HCT116 (cell line): ENCODE measurements around the gene RAPSN. TPM values are rescaled to one million over a fixed set of nuclear protein-coding genes. Genes with fewer than 3 reads are reported as not detected.

Experiments used
- ATAC-seq: fragments of 200-7000 bp; cut with Tn5 transposase; 2 replicates; pipeline ENCODE4 v1.9.1; 2020; ENCODE audit warnings: mild to moderate bottlenecking, moderate library complexity
- BruUV-seq: library from RNA; stranded (reverse); fragments of 400-500 nt; replicated peaks from 2 replicates; lab custom pipeline; 2021; lab: Mats Ljungman, UMichigan
- CTCF ChIA-PET: fragments of 300-600 bp; sonication (Branson Sonifier 250); formaldehyde crosslinking; loops from one replicate; lab custom pipeline; 2021; ENCODE audit warnings: antibody characterized with exemption; lab: Charles Lee
- POLR2A ChIA-PET: fragments of 300-600, 350-600 bp; sonication (Branson Sonifier 250); formaldehyde crosslinking; loops from one replicate; lab custom pipeline; 2021; ENCODE audit warnings: antibody characterized with exemption; lab: Charles Lee
- RAD21 ChIA-PET, 2 experiments: fragments of 300-600 bp; sonication (Branson Sonifier 250); formaldehyde crosslinking; loops; one replicate each; lab custom pipeline; 2023; ENCODE audit warnings: low total read pairs in 2 of 2; ENCODE audit not compliant: uncharacterized antibody in 2 of 2, unreplicated experiment in 2 of 2, low non-redundant PET in 1 of 2; lab: Charles Lee
- DNase-seq: peaks from one replicate; pipeline ENCODE4 v3.0.0-alpha.2; 2010; ENCODE audit warnings: low read depth, low spot score
- H2AFZ ChIP-seq: fragments of 200-600 bp; shearing (Covaris generic), sonication (generic); 2 replicates; pipeline ENCODE4 v1.6.1; 2017; ENCODE audit warnings: low read depth, mixed run types, mixed read lengths, antibody characterized with exemption, low read length; ENCODE audit not compliant: poor library complexity, severe bottlenecking
- H3K27ac ChIP-seq: 2 replicates; pipeline ENCODE4 v1.5.1; 2012; ENCODE audit warnings: low read depth, low read length
- H3K27me3 ChIP-seq: fragments of 200-600 bp; sonication (generic); 2 replicates; pipeline ENCODE4 v1.6.1; 2016; ENCODE audit warnings: mixed run types, low read length, mixed read lengths; ENCODE audit not compliant: insufficient read depth
- H3K36me3 ChIP-seq, 2 experiments: fragments of 200-500 bp in 1 of 2; fragments of 200-600 bp in 1 of 2; sonication (Bioruptor generic) in 1 of 2; sonication (generic) in 1 of 2; 2 replicates each; pipeline versions ENCODE4 v1.5.1 to v1.6.1; 2014 to 2016; ENCODE audit warnings: low read length in 2 of 2, inconsistent platforms in 1 of 2, mixed read lengths in 1 of 2, mixed run types in 1 of 2; ENCODE audit not compliant: insufficient read depth in 2 of 2, control insufficient read depth in 1 of 2
- H3K4me1 ChIP-seq, 2 experiments: fragments of 200-600 bp in 1 of 2; sonication (generic) in 1 of 2; 2 replicates each; pipeline versions ENCODE4 v1.5.1 to v1.6.1; 2012 to 2017; ENCODE audit warnings: low read length in 2 of 2, inconsistent platforms in 1 of 2, mild to moderate bottlenecking in 1 of 2, mixed read lengths in 1 of 2, mixed run types in 1 of 2, moderate library complexity in 1 of 2; ENCODE audit not compliant: insufficient read depth in 2 of 2, control insufficient read depth in 1 of 2
- H3K4me2 ChIP-seq: fragments of 200-600 bp; sonication (generic); 2 replicates; pipeline ENCODE4 v1.6.1; 2017; ENCODE audit warnings: mixed run types, low read length, mixed read lengths
- H3K4me3 ChIP-seq, 2 experiments: fragments of 200-600 bp in 1 of 2; sonication (generic) in 1 of 2; replicated peaks in 1 of 2; 2 replicates each; pipeline ENCODE4 v1.5.1; 2011 to 2016; ENCODE audit warnings: low read length in 2 of 2, control low read depth in 1 of 2, low read depth in 1 of 2, mild to moderate bottlenecking in 1 of 2, mixed read lengths in 1 of 2, mixed run types in 1 of 2
- H3K79me2 ChIP-seq: fragments of 200-600 bp; sonication (generic); 2 replicates; pipeline ENCODE4 v1.6.1; 2017; ENCODE audit warnings: mild to moderate bottlenecking, mixed run types, low read length, moderate library complexity, mixed read lengths; ENCODE audit not compliant: insufficient read depth
- H3K9ac ChIP-seq: fragments of 200-600 bp; sonication (generic); 2 replicates; pipeline ENCODE4 v1.6.1; 2016; ENCODE audit warnings: low read length, mixed read lengths
- H3K9me2 ChIP-seq: fragments of 200-600 bp; sonication (generic), shearing (Covaris generic); 2 replicates; pipeline ENCODE4 v1.6.1; 2017; ENCODE audit warnings: mixed run types, mild to moderate bottlenecking, moderate library complexity; ENCODE audit not compliant: insufficient read depth
- H3K9me3 ChIP-seq, 2 experiments: fragments of 200-500 bp in 1 of 2; fragments of 200-600 bp in 1 of 2; sonication (Bioruptor generic) in 1 of 2; sonication (generic) in 1 of 2; 2 replicates each; pipeline ENCODE4 v1.6.1; 2014 to 2017; ENCODE audit warnings: low read length in 2 of 2, mixed read lengths in 2 of 2, inconsistent platforms in 1 of 2, low read depth in 1 of 2, mild to moderate bottlenecking in 1 of 2, mixed run types in 1 of 2, moderate library complexity in 1 of 2; ENCODE audit not compliant: control insufficient read depth in 1 of 2, insufficient read depth in 1 of 2
- H4K20me1 ChIP-seq: fragments of 200-600 bp; sonication (generic), shearing (Covaris generic); 2 replicates; pipeline ENCODE4 v1.6.1; 2017; ENCODE audit warnings: mixed run types, mild to moderate bottlenecking, moderate library complexity; ENCODE audit not compliant: insufficient read depth
- CBX3 ChIP-seq: IDR thresholded peaks from 2 replicates; pipeline ENCODE4 v1.6.1; 2012; ENCODE audit warnings: low read depth
- EGR1 ChIP-seq: IDR thresholded peaks from 2 replicates; pipeline ENCODE4 v1.6.1; 2012; ENCODE audit warnings: low read depth
- EZH2phosphoT487 ChIP-seq: fragments of 200-600 bp; IDR thresholded peaks from 2 replicates; pipeline ENCODE4 v1.6.1; 2018; ENCODE audit warnings: antibody characterized with exemption, borderline replicate concordance
- FOSL1 ChIP-seq: IDR thresholded peaks from 2 replicates; pipeline ENCODE4 v1.6.1; 2012; ENCODE audit warnings: low read depth
- POLR2AphosphoS5 ChIP-seq: IDR thresholded peaks from 2 replicates; pipeline ENCODE4 v1.6.1; 2011; ENCODE audit warnings: mild to moderate bottlenecking, low read depth, low read length, moderate library complexity
- RAD21 ChIP-seq: IDR thresholded peaks from 2 replicates; pipeline ENCODE4 v1.6.1; 2012; ENCODE audit warnings: low read depth, mild to moderate bottlenecking
- SIN3A ChIP-seq: IDR thresholded peaks from 2 replicates; pipeline ENCODE4 v1.6.1; 2012; ENCODE audit warnings: low read depth
- SRF ChIP-seq: IDR thresholded peaks from 2 replicates; pipeline ENCODE4 v1.6.1; 2012; ENCODE audit warnings: low read depth
- YY1 ChIP-seq: IDR thresholded peaks from 2 replicates; pipeline ENCODE4 v1.6.1; 2011; ENCODE audit warnings: low read length, low read depth, moderate library complexity, mild to moderate bottlenecking; ENCODE audit not compliant: insufficient replicate concordance; ENCODE audit errors: extremely low read depth
- ZNF274 ChIP-seq: fragments of 200-500 bp; sonication (Bioruptor generic); IDR thresholded peaks from 2 replicates; pipeline ENCODE4 v1.6.1; 2014; ENCODE audit warnings: mild to moderate bottlenecking, low read depth, low read length, inconsistent platforms
- intact Hi-C: fragments of 100-400 bp; cut with micrococcal nuclease; formaldehyde crosslinking; loops from 2 replicates; pipeline ENCODE4 v1.10.0; 2022
- total RNA-seq: library from RNA; stranded (reverse); gene quantifications from one replicate; pipeline ENCODE4 v1.2.1, GENCODE V29; 2021; ENCODE audit not compliant: unreplicated experiment
- TF ChIP-seq, protein P1 (sequence below): IDR thresholded peaks from 2 replicates; pipeline ENCODE4 v1.6.1; 2012
- TF ChIP-seq, protein P2 (sequence below): IDR thresholded peaks from 2 replicates; pipeline ENCODE4 v1.6.1; 2012
- TF ChIP-seq, protein P3 (sequence below): IDR thresholded peaks from 2 replicates; pipeline ENCODE4 v1.6.1; 2012; ENCODE audit warnings: low read depth

RAPSN gene
- total RNA-seq, 1 experiment from 2014 or later: 0.57 TPM

DNA sequence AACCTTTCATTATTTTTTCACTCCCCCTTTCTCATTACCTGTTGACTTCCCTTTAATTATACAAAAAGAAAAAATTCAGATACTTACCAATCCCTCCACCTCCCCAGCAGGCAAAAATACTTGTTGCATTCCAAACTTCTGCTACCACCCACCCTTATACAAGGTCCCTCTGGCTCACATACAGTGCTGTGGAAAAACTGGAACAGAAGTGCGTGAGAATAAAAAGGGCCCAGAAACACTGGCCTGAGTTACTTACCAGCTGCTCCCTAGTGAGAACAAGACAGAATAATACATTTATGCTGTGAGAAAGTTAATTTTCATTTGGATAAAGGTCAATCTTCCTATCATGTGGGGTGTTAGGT lies 46.9 kb upstream of the RAPSN start:
- Histone ChIP-seq H2AFZ (no peak overlapping the region), H3K27ac (no peak overlapping the region), H3K79me2 (peaks cover 97% of the 10 kb centered on the region), H3K4me2 (no peak overlapping the region), H3K36me3 (peaks cover 3 to 4% of the 10 kb centered on the region in 2 experiments; a peak in 2 of 4 replicates), H3K9me2 (no peaks in the 10 kb centered on the region), H3K4me3 (no peak overlapping the region), H3K4me1 (no peaks in the 10 kb centered on the region), H3K27me3 (no peaks in the 10 kb centered on the region)
- POLR2A ChIA-PET: no interaction called here
- RAD21 ChIA-PET: no interaction called here
- no TSS peak for BruUV-seq
- CTCF ChIA-PET: no interaction called here
- intact Hi-C loops: no loop called here
- ATAC-seq (no peak), DNase-seq (no peak)
- TF ChIP-seq, protein P1, sequence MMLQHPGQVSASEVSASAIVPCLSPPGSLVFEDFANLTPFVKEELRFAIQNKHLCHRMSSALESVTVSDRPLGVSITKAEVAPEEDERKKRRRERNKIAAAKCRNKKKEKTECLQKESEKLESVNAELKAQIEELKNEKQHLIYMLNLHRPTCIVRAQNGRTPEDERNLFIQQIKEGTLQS: no peak
- no peak for TF ChIP-seq CBX3
- TF ChIP-seq FOSL1: no peak
- TF ChIP-seq, protein P2, sequence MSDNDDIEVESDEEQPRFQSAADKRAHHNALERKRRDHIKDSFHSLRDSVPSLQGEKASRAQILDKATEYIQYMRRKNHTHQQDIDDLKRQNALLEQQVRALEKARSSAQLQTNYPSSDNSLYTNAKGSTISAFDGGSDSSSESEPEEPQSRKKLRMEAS: no peak
- TF ChIP-seq RAD21: no peak
- TF ChIP-seq, protein P3, sequence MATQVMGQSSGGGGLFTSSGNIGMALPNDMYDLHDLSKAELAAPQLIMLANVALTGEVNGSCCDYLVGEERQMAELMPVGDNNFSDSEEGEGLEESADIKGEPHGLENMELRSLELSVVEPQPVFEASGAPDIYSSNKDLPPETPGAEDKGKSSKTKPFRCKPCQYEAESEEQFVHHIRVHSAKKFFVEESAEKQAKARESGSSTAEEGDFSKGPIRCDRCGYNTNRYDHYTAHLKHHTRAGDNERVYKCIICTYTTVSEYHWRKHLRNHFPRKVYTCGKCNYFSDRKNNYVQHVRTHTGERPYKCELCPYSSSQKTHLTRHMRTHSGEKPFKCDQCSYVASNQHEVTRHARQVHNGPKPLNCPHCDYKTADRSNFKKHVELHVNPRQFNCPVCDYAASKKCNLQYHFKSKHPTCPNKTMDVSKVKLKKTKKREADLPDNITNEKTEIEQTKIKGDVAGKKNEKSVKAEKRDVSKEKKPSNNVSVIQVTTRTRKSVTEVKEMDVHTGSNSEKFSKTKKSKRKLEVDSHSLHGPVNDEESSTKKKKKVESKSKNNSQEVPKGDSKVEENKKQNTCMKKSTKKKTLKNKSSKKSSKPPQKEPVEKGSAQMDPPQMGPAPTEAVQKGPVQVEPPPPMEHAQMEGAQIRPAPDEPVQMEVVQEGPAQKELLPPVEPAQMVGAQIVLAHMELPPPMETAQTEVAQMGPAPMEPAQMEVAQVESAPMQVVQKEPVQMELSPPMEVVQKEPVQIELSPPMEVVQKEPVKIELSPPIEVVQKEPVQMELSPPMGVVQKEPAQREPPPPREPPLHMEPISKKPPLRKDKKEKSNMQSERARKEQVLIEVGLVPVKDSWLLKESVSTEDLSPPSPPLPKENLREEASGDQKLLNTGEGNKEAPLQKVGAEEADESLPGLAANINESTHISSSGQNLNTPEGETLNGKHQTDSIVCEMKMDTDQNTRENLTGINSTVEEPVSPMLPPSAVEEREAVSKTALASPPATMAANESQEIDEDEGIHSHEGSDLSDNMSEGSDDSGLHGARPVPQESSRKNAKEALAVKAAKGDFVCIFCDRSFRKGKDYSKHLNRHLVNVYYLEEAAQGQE: no peak
- no peak for TF ChIP-seq POLR2AphosphoS5
- TF ChIP-seq SIN3A: no peak
- no peak for TF ChIP-seq ZNF274
- TF ChIP-seq SRF: no peak
- no peak for TF ChIP-seq YY1
- no peak for TF ChIP-seq EZH2phosphoT487
- no peak for TF ChIP-seq EGR1
- TF ChIP-seq, all 23 proteins: peak for 0
- H3K9ac ChIP-seq: no peak overlapping the region
- no peaks in the 10 kb centered on the region for H3K9me3 ChIP-seq
- peaks cover 21% of the 10 kb centered on the region; the same call in 1 of the 2 replicates for H4K20me1 ChIP-seq
